NCI-H2107 treated with DMSO at 0.1 percent for 48 hours (cell line): Measurements from ENCODE around the gene TRIM29.
A peak's percentile ranks its signal among the peaks of the same experiment; 100 is the strongest.

Experiments
- DNase-seq: peaks from one replicate; lab custom pipeline; 2025; ENCODE audit not compliant: unreplicated experiment; lab: John Stamatoyannopoulos, UW

TRIM29 gene

GRCh38 chr11:120141113-120141767 is 3.3 kb upstream of the TRIM29 start:
- no peak for DNase-seq

GRCh38 chr11:120139316-120140069 is 1.6 kb upstream of the TRIM29 start:
- no peak for DNase-seq

- DNase-seq, result no peak
Observed at GRCh38 chr11:120137187-120137610, 714 bp downstream of the TRIM29 start.

GRCh38 chr11:120136356-120136755 is 1.6 kb downstream of the TRIM29 start:
- no peak for DNase-seq

- DNase-seq, result no peak
Observed at GRCh38 chr11:120135838-120136237, 2.1 kb downstream of the TRIM29 start.

GRCh38 chr11:120134931-120135228 is 3.0 kb downstream of the TRIM29 start:
- DNase-seq, result no peak

- DNase-seq, result no peak
Observed at GRCh38 chr11:120134106-120134930, 3.6 kb downstream of the TRIM29 start.

- DNase-seq, result no peak
Observed at GRCh38 chr11:120133216-120134105, 4.5 kb downstream of the TRIM29 start.

GRCh38 chr11:120132645-120133185 is 5.2 kb downstream of the TRIM29 start:
- no peak for DNase-seq

- peak; percentile 68 for DNase-seq
Observed at GRCh38 chr11:120131941-120132644, 5.8 kb downstream of the TRIM29 start.

GRCh38 chr11:120130991-120131760 is 6.7 kb downstream of the TRIM29 start:
- DNase-seq, result no peak

GRCh38 chr11:120130176-120130980 is 7.5 kb downstream of the TRIM29 start:
- DNase-seq, result no peak

GRCh38 chr11:120129570-120129969 is 8.3 kb downstream of the TRIM29 start:
- no peak for DNase-seq

- no peak for DNase-seq
Observed at GRCh38 chr11:120128392-120129119, 9.4 kb downstream of the TRIM29 start.

- DNase-seq, result no peak
Observed at GRCh38 chr11:120127236-120127635, 10.7 kb downstream of the TRIM29 start.

GRCh38 chr11:120126620-120127019 is 11.3 kb downstream of the TRIM29 start:
- DNase-seq, result no peak

GRCh38 chr11:120125509-120125908 is 12.4 kb downstream of the TRIM29 start:
- no peak for DNase-seq

- no peak for DNase-seq
Observed at GRCh38 chr11:120125024-120125423, 12.9 kb downstream of the TRIM29 start.
